Activated T-cell treated with anti-CD3 and anti-CD28 coated beads, Interleukin-2, amount 50 U/mL, for 1 hour (primary cell): ENCODE measurements around the gene KATNBL1.
"Not testable (repeated sequence)": the region's sequence is repeated elsewhere in the genome, so short reads cannot be mapped to it uniquely, and the experiment has no call there.

Experiments
- DNase-seq: peaks from one replicate; pipeline ENCODE4 v3.0.0-alpha.2; 2020

KATNBL1 gene

DNA sequence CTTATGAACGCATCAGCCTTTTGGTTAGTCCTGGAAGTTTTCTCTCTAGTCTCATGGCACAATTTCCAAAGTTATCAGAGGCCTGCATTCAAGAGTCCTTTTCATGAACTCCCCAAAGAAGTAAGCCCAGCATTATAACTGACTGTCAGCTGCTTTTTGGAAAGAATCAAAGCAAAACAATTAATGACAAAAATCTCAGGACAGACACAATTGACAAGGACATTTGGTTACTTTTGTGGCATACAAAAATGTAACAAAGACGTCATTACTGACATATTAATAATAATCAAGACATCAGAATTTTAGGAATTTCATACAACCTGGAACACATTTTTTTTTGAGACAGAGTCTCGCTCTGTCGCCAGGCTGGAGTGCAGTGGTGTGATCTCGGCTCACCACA lies 21.2 kb downstream of the KATNBL1 start:
- DNase-seq: no peak

DNA sequence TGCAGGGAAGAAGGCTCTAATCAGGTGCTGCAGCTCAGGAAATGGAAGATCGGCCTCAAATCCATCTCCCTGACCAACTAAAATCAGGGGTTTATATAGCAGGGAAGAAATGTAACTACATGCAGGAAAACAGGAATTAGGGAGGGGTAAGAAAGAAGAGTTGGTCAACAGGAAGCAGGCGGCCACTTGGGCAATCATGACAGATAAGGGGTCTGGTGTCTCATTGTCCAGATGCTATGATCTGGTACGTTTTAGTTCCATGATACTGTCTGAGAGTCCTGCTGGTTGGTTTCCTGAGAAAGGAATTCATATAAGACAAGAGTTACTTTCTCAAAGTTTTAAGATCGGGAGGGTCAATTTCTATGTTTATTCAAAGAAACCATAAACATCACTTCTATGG lies 24.2 kb downstream of the KATNBL1 start:
- no peak for DNase-seq

DNA sequence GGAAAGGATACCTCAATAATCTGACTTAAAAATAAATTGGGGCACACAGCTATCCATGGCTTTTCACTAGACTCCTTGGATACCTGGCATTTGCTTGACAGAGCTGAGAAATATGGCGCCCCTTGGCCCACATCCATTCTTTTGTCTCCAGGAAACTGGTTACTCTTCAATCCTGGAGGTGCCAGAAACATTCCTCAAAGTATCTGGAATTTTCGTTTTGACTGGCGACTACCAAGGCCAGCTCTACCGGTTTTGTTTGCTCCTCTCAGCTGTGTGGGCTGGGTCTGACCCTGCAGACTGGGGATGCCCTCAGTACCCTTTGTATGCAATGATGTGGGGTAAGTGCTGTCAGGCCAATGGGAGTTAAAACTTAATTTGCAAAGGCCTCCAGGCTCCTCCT lies 27.0 kb downstream of the KATNBL1 start:
- no peak for DNase-seq

DNA sequence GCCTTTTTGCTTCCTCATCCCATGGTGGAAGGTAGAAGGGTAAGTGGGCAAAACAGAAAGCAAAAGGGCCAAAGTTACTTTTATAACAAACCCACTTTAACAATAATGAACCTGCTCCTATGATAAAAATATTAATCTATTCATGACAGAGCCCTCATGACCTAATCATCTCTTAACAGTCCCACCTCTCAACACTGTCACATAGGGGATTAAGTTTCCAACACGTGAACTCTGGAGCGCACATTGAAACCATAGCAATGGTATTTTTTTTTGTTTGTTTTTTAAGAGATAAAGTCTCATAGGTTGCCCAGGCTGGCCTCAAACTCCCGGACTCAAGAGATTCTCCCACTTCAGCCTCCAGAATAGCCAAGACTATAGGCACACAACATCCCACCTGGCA lies 30.7 kb downstream of the KATNBL1 start:
- DNase-seq: no peak

DNA sequence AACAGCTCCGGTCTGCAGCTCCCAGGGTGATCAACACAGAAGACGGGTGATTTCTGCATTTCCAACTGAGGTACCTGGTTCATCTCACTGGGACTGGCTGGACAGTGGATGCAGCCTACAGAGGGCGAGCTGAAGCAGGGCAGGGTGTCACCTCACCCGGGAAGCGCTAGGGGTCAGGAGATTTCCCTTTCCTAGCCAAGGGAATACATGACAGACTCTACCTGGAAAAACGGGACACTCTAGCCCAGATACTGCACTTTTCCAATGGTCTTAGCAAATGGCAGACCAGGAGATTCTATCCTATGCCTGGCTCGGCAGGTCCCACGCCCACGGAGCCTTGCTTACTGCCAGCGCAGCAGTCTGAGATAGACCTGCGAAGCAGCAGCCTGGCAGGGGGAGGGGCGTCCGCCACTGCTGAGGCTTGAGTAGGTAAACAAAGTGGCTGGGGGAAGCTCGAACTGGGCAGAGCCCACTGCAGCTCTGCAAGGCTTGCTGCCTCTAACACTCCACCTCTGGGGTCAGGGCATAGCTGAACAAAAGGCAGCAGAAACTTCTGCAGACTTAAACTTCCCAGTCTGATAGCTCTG lies 43.8 kb downstream of the KATNBL1 start:
- not testable (repeated sequence) for DNase-seq

DNA sequence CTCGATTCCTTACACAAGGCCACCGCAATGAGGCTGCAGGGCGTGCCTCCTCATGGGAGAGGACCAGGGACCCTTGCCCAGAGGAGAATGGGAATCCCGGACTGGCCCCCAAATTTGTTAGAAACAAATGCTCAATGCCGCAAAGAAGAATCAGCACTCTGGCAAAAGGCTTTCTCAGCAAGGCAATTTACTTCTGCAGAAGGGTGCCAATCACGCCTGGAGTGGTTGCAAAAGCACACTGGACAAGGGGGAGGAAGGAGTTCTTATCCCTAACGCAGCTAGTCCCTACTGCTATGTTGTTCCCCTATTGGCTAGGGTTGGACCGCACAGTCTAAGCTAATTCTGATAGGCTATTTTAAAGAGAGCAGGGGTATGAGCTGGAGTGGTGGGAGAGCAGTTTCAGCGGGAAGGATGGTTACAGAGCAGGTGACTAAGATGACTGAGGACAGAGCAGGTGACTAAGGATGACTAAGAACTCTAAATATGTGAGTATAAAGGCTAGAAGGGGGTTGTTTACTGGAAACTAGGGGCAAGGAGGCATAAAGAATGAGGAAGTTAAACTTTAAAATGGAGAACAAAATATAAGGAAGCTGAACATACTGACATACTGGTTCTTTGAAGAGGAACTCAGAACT lies 48.5 kb downstream of the KATNBL1 start:
- DNase-seq: no peak

DNA sequence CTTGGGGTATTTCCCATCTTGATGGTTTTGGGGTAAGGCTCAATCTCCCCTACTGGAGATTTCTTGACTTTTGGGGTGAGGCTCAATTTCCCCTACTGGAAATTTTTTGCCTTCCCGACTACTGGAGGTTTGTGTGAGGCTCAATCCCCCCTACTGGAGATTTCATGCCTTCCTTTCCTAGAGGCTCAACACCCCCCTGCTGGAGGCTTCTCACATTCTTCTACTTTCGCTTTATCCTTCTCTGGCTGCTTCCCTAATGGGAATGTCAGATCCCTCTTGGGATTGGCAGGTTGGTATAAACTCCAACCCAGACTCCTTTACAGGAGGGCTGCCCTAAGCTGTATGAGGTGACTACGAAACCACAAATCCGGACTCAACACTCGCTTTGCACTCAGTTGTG lies 49.2 kb downstream of the KATNBL1 start:
- DNase-seq: no peak

DNA sequence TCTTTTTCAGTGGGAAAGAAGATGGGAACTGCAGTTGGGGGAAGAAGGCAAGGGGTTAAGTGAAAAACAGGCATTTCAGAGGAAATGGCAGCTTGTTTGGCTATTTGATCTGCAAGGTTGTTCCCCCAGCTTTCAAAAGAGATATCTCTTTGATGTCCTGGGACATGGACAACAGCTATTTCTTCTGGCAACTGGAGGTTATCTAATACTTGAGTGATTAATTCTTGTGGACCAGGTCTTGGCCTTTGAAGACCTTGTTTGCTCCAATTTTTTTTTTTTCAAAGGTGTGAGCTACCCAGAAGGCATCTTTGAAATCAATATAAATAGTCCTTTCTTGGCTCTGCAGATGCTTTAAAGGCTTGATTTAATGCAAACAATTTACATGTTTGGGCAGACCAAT lies 51.5 kb downstream of the KATNBL1 start:
- DNase-seq: no peak

DNA sequence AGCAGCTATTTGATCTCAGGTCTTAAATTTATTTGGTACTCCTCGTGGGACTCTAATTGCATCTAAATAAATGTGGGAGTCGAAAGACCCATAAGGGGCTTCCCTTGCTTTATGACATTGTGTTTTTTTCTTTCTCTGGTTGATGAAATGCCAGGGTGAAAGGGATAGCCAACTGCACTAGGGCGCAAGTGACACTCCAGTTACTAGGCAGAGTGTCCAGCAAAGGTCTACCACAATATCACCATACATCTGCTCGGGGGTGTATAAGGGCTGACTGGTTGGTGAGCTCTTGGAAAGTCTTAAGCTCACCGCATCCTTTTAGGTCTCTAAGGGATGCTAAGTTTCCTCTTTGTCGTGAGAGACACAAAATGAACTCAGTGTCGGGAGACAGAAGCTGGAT lies 54.0 kb downstream of the KATNBL1 start:
- no peak for DNase-seq

DNA sequence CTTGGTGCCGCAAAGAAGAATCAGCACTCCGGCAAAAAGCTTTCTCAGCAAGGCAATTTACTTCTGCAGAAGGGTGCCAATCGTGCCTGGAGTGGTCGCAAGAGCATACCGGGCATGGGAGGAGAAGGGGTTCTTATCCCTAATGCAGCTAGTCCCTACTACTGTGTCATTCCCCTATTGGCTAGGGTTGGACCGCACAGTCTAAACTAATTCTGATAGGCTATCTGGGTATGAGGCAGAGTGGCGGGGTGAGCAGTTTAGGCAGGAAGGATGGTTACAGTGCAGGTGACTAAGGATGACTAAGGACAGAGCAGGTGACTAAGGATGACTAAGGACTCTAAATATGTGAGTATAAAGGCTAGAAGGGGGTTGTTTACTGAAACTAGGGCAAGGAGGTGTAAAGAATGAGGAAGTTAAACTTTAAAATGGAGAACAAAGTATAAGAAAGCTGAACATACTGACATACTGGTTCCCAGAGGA lies 55.1 kb downstream of the KATNBL1 start:
- DNase-seq: no peak

DNA sequence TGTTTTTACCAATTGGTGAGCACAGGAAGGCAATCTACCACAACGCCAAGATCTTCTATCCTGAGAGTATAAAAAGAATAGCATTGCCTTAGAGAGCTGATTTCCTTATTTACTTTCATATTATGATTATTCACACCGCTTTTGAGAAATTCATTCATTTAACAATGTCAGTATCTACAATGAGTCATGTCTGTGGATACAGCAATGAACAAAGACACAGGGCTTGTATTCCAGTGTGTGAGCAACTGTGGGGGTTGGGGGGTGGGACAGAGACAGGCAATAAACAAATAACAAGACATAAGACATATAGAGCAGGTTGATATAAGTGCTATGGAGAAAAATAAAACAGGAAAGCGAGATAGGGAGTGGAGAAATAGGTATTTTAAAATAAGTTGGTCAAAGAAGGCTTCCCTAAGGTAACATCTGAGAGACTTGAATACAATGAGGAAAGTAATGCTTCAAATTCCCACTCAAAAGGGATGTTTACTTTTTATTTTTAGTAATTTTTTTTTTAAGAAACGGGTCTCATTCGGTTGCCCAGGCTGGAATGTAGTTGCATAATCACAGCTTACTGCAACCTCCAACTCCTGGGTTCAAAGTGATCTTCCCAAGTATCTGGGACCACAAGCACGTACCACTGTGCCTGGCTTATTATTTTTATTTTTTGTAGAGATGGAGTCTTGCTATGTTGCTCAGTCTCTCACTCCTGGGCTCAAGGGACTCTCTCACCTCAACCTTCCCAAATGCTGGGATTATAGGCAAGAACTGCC lies 62.3 kb downstream of the KATNBL1 start:
- no peak for DNase-seq

DNA sequence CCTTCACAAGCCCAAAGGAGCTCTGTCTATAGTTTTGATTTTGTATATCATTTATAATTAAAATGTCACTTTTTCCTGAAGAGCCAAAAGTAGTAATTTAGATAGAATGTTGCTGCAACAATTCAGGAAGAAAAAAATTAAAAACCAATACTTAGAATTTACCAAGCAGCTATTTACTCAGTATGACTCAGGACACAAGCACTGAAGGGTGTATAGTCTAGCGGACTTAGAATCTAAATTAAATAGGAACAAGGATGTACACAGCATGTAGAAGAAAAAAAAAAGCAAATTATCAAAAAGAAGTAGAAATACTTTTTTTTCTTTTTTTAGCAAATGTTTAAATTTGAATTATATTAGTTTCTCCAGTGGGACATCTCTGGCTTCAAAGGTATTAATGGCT lies 76.4 kb downstream of the KATNBL1 start:
- DNase-seq: no peak

DNA sequence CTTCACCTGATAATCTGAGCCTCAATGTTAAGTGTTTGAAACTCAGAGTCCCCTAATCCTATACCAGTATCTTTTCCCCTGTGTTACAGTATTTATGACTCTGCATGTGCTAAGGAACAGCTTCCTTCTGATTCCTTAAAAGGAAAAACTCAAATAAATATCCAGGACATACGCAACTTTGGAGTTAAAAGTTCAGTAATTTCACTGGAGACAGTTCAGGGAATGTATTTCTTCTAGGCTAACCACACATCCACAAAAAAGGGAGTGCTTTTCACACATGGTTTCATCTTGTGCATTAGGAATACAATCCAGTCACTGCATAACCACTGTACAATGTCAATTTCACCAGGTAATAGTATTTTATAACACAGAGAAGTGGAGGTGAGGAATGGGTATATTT lies 77.0 kb downstream of the KATNBL1 start:
- no peak for DNase-seq

DNA sequence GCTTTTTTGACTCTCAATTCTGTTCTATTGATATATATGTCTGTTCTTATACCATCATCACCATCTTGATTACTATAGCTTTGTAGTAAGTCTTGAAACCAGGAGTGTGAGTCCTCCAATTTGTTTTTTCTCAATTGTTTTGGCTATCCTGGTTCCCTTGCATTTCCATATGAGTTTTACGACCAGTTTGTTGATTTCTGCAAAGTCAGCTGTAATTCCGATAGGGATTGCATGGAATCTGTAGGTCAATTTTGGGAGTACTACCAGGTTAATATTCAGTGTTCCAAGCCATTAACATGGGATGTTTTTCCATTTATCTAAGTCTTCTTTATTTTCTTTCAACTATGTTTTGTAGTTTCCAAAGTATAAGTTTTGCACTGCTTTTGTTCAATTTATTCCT lies 81.0 kb downstream of the KATNBL1 start:
- DNase-seq: no peak

DNA sequence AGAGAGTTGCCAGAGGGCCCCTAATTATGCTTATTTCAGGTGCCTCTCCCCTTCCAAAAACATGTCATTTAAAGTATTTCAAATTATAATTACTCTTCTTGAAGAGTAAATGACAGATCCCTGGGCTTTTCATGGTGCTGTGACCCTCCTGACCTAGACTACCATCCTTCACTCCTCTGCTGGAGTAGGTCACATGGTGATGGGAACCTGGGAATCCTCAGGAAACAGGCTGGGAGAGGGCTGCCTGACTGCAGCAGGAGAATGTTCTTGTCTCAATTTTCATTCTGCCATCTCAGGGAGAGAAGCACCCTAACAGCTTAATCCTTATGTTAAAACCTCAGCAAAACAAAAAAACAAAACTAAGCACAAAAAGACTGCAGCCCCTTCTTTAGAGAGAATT lies 83.4 kb downstream of the KATNBL1 start:
- no peak for DNase-seq

DNA sequence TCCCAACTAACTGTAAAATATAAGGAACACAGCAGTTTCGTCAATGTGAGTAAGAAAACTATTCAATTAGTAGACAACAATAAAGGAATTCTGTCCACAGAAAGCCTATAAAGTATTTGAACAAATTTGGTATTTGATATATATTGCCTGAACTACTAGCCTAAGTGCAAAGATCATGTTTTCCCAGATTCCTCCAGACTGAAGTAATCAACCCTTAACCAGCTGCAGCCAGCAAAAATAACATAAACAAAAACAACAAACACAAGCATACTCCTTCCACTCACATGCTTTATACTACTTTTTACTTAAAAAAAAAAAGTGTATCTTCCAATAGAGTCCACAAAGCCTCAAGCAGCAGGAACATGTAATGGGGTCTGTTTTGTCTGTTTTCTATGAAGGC lies 84.0 kb downstream of the KATNBL1 start:
- no peak for DNase-seq

DNA sequence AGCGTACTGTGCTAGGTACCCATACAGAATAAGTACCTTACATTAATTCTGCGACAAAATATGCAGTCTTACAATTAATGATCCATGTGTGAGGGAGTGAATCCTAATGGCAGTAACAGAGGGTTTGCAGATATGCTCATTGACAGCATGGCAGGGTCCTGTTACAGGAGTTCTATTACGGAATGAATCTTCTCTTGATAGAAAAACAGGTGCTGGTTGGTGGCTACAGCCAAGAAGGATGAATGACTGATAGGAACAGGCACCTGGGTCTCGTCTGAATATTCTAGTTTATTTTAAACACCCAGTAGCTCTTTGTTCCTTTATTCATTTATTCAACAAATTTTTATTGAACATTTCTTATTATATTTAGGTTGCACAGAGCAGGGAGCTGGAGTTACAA lies 85.2 kb downstream of the KATNBL1 start:
- no peak for DNase-seq

DNA sequence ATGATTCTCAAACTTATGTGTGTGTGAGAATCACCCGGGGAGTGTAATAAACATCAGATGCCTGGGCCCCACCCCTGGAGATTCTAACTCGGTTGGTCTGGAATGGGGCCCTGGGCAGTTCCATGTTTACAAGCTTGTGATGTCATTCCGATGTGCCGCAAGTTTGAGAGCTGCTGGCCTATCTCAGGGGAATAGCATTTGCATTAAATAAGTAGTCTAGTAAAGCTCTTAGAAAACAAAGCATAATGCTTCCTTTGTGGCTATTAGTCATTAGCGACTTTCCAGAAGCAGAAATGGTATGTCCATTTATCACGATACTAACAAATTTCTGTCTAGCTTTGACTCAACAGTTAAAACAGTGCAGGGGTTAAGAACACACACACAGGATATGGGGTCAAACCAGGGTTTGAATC lies 87.1 kb downstream of the KATNBL1 start:
- no peak for DNase-seq

DNA sequence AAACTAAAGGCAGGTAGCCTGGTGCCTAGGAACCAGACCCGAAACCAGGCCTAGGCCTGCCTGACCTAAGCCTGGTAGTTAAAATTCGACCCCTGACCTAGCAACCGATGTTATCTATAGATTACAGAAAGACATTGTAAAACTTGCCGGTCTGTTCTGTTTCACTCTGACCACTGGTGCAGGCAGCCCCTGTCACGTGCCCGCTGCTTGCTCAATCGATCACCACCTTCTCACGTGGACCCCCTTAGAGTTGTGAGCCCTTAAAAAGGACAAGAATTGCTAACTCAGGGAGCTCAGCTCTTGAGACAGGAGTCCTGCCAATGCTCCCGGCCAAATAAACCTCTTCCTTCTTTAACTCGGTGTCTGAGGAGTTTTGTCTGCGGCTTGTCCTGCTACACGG lies 88.1 kb downstream of the KATNBL1 start:
- DNase-seq: not testable (repeated sequence)

DNA sequence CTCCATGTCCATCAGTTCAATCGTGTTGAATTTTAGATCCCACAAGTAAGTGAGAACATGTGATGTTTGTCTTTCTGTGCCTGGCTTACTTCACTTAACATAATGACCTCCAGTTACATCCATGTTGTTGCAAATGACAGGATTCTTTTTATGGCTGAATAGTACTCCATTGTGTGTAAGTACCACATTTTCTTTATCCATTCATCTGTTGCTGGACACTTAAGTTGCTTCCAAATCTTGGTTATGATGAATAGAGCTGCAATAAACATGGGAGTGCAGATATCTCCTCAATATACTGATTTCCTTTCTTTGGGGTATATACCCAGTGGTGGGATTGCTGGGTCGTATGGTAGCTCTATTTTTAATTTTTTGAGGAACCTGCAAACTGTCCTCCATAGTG lies 89.5 kb downstream of the KATNBL1 start:
- DNase-seq: not testable (repeated sequence)

DNA sequence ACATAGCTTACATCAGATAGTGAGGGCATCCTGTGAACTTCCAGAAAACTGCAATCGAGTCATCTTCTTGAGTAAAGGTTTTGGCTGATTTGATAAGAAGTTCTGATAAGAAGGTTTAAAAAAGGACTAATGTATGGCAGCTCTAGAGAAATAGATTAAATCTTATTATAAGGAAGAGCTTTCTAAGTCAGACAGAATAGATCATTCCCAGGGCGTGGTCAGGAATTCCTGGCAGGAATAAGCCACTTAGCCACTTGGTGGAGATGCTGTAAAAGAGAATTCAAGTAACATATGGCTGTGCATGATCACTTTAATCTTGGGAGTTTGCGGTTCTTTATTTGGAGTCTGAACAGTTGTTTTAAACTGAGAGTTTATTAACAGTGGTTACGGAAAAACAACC lies 90.6 kb downstream of the KATNBL1 start:
- DNase-seq: no peak

DNA sequence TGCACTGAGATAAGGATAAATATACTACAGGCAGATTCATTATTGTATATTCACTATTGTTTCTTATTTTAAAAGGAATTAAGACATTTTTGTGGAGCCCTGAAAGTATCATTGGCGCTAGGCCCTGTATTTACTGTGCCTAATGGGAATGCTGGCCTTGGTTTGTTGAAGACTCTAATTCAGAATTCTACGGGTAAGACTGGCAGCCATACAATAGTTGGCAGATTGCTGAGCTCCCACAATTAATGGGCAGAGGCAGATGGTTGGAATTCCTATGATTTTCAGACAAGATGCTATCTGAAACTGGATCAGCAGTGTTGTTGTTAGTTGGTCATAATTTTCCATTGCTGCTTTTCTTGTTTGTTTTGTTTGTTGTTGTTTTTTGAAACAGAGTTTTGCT lies 93.3 kb downstream of the KATNBL1 start:
- no peak for DNase-seq

DNA sequence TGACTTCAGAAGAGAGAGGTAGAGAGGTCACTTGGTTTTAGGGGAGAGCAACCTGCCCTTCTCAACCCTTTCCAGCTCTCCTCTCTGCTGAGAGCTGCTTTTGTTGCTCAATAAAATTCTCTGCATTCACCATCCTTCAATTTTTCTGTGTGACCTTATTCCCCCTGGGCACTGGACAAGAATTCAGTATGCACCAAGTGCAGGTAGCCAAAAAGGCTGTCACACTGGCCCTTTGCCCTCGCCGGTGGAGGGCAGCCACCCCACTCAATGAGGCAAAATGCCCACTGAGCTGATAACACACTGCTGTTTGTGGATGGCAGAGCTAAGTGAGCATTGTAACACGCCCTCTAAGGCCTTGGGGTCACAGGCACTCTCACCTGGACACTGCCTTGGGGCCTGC lies 95.2 kb downstream of the KATNBL1 start:
- no peak for DNase-seq

DNA sequence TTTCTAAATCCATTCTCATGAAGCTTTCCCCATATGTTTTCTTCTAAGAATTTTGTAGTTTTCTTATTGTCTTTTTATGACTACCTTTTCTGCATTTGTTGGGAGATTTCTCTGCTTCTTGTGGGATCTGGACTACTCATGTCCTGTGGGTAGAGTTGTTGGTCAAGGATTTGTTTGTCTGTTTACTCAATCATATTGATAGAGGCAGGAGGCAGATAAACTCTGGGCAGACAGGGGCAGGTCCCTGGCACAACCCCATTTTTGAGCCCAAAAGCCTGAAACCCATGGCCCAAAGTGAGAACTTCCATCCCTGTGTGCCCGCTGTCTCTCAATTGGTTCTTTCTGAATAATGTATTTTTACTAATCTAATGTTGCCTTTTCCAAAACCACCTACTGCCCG lies 95.7 kb downstream of the KATNBL1 start:
- no peak for DNase-seq
